Type B pancreatic cell (in vitro differentiated cells): ENCODE measurements around the gene DNAI4. TPM values are rescaled to one million over a fixed set of nuclear protein-coding genes. Genes with fewer than 3 reads are reported as not detected.
"Not testable (repeated sequence)": the region's sequence is repeated elsewhere in the genome, so short reads cannot be mapped to it uniquely, and the experiment has no call there.

Source experiments
- DNase-seq: peaks from one replicate; pipeline ENCODE4 v3.0.0; 2021; ENCODE audit warnings: mixed read lengths; ENCODE audit not compliant: unreplicated experiment; ENCODE audit errors: extremely low spot score
- H3K27ac Mint-ChIP-seq: 2 replicates; pipeline ENCODE4 v1.8.0; 2021; ENCODE audit warnings: mild to moderate bottlenecking, mixed read lengths
- H3K27me3 Mint-ChIP-seq: 2 replicates; pipeline ENCODE4 v1.8.0; 2021; ENCODE audit warnings: mixed read lengths
- H3K36me3 Mint-ChIP-seq: 2 replicates; pipeline ENCODE4 v1.8.0; 2021; ENCODE audit warnings: mixed read lengths
- H3K4me1 Mint-ChIP-seq: one replicate; pipeline ENCODE4 v1.8.0; 2021; ENCODE audit warnings: mixed read lengths; ENCODE audit not compliant: unreplicated experiment
- H3K4me3 Mint-ChIP-seq: 2 replicates; pipeline ENCODE4 v1.8.0; 2021; ENCODE audit warnings: mild to moderate bottlenecking, mixed read lengths
- H3K9me3 Mint-ChIP-seq: 2 replicates; pipeline ENCODE4 v1.8.0; 2021; ENCODE audit warnings: mixed read lengths
- CTCF ChIP-seq: fragments of 200-600 bp; sonication (generic); conservative IDR thresholded peaks from 2 replicates; pipeline ENCODE4 v1.5.0; 2021; ENCODE audit warnings: antibody characterized with exemption, mild to moderate bottlenecking
- long read RNA-seq: library from polyadenylated mRNA; unstranded; transcript quantifications from one replicate; pipeline ENCODE4 v2.0.0, GENCODE V29; 2020
- total RNA-seq: library from RNA; stranded (reverse); gene quantifications from 2 replicates; pipeline ENCODE4 v1.2.1, GENCODE V29; 2021; ENCODE audit warnings: low replicate concordance

Gene DNAI4, protein sequence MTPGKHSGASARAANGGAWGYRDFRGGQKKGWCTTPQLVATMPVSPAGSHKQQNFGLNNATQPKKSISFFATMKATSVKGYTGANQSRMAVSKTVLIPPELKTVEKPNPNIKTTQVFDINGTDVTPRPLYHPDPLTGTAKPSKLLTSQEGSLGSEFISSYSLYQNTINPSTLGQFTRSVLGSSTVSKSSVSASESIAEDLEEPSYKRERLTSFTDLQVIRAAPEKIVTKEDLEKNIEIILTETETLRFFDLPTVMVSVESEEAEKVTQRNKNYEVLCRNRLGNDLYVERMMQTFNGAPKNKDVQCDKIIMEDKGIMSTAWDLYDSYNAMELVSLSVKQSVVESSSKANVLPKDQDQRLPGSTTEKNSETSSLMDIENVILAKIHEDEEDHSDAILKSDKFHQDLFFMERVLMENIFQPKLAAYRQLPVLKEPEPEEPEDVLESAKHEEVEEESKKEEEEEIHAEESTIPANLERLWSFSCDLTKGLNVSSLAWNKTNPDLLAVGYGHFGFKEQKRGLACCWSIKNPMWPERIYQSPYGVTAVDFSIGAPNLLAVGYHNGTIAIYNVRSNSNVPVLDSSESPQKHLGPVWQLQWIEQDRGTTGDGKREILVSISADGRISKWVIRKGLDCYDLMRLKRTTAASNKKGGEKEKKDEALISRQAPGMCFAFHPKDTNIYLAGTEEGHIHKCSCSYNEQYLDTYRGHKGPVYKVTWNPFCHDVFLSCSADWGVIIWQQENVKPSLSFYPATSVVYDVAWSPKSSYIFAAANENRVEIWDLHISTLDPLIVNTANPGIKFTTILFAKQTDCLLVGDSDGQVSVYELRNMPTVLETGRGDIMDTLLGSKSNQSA
- 7.6 and 20.1 TPM in 2 replicates for total RNA-seq
- long read RNA-seq, partial matches to known transcripts, result 3 of 17 reads
- long read RNA-seq, other reads (novel, unspliced or antisense), result 7 of 17 reads

DNA sequence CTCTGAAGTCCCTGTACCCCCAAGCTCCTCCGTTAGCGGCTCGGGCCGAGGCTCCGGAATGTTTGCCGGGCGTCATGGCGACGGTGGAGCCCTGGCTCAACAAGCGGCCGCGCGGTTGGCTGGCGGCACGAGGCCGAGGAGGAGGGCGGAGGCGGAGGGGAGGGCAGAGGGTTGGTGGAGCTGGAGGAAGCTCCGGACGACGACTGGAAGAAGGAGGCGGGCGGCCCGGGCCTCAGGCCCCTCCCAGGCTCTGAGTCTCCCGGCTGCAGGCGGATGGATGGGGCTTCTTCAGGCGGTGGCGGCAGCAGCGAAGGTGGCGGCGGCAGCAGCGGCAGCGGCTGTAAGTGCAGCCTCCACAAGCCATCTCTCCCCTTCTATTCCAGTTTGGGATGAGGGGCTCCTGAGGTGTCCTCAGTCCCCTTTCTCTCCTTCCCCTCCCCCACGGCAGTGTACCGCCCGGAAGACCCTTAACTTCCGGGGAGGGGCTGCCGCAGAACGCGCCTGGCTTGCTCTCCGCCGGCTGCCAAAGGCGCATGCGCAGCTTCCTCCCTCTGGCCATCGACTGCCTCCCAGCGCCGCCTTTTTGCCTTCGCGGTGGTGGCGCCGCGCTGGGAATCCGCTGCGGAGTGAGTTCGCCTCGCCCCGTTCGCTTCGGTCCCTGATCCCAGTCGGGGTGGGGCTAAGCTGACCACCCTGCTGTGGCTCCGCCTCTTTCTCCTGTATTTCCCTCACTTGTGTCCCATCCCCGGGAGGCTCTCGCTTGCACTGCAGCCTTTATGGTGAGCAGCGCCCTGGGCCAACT is at the start of gene DNAI4, which contains the start of gene MIER1:
Gene DNAI4 (minus strand): TSS at position 101 of the 802 bp plus-strand sequence. CDS start 25 bp downstream, at position 76.
Gene MIER1 (plus strand): TSS at position 235 of the 802 bp plus-strand sequence. CDS start 39 bp downstream, at position 274.
- Mint-ChIP-seq H3K9me3 (no peaks in the 10 kb centered on the region), H3K4me1 (peaks cover 36% of the 10 kb centered on the region), H3K27ac (peak within 1 kb of the TSS; percentile 97), H3K4me3 (peak within 1 kb of the TSS; percentile 97), H3K36me3 (peaks cover 10% of the 10 kb centered on the region), H3K27me3 (no peaks in the 10 kb centered on the region)
- DNase-seq, result peak; percentile 98
- TF ChIP-seq CTCF, result peak; percentile 54

GRCh38 chr1:66968574-66968973 is 43.9 kb upstream of the DNAI4 start:
- no peaks in the 10 kb centered on the region for H3K4me1 Mint-ChIP-seq
- H3K27me3 Mint-ChIP-seq, result no peaks in the 10 kb centered on the region
- no peak for TF ChIP-seq CTCF
- H3K27ac Mint-ChIP-seq, result no peak overlapping the region
- H3K4me3 Mint-ChIP-seq, result no peak overlapping the region
- no peak for DNase-seq
- peaks cover 41% of the 10 kb centered on the region for H3K36me3 Mint-ChIP-seq
- H3K9me3 Mint-ChIP-seq, result peaks cover 8% of the 10 kb centered on the region

GRCh38 chr1:66966188-66966873 is 41.7 kb upstream of the DNAI4 start:
- not testable (repeated sequence) for H3K4me1 Mint-ChIP-seq, H3K9me3 Mint-ChIP-seq, H3K27ac Mint-ChIP-seq, H3K4me3 Mint-ChIP-seq, H3K27me3 Mint-ChIP-seq, DNase-seq
- H3K36me3 Mint-ChIP-seq, result peaks cover 47% of the 10 kb centered on the region

GRCh38 chr1:66957938-66958337 is 33.3 kb upstream of the DNAI4 start:
- no peak for DNase-seq
- no peak overlapping the region for H3K4me3 Mint-ChIP-seq
- H3K4me1 Mint-ChIP-seq, result no peaks in the 10 kb centered on the region
- H3K36me3 Mint-ChIP-seq, result peaks cover 28% of the 10 kb centered on the region
- no peaks in the 10 kb centered on the region for H3K9me3 Mint-ChIP-seq
- TF ChIP-seq CTCF, result no peak
- H3K27me3 Mint-ChIP-seq, result no peaks in the 10 kb centered on the region
- no peak overlapping the region for H3K27ac Mint-ChIP-seq

DNA sequence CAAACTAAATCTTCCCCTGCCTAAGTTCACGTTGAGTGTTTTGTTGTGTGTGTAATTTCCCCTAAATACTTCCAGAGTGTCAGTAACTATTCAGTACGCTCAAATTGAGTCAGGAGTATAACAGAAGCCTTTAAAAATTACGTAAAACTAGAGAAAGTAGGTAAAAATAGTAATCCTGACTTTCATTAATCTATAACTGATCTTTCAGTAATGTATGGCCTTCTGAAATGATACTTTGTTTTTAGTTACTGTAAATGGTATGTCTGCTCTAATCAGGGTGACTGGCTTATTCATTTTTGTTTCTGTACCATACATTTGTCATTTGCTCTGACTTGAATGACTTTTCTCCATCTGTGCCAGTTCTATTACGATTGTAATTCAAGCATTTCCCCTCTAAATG is 29.6 kb upstream of the DNAI4 start:
- Mint-ChIP-seq H3K4me3 (no peak overlapping the region), H3K36me3 (peaks cover 18% of the 10 kb centered on the region), H3K27me3 (no peaks in the 10 kb centered on the region), H3K4me1 (no peaks in the 10 kb centered on the region), H3K27ac (no peak overlapping the region), H3K9me3 (no peaks in the 10 kb centered on the region)
- TF ChIP-seq CTCF, result no peak
- DNase-seq, result no peak
